ENCODE data around the gene SCGN. TPM values are rescaled to one million over a fixed set of nuclear protein-coding genes. Genes with fewer than 3 reads are reported as not detected.

The SCGN gene
- total and polyA plus RNA-seq, 9 of the 15 experiments (the other 6 are each of a cell fraction or from before 2014, with no cell fraction given) = not detected

DNA sequence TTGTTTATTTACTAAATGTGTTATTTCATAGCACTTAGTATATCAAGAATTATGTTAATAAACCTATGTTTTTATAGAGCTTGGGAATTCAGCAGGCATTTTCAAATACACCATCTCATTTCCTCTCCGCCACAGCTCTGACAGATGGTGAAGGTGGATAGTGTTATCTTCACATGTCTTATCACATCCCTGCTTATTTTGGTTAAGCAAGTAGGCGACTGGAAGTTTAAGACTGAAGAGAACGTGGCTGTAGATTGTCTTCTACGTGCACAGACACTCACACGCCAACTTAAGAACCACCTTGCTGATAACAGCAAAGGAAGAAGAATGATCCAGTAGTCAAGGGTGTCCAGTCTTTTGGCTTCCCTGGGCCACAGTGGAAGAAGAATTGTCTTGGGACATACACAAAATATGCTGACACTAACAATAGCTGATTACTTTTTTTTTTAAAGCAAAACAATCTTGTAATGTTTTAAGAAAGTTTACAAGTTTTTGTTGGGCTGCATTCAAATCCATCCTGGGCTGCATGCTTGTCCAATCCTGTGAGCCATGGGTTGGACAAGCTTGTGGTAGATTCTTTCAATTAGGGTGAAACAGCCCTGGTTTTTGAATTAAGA lies 43.3 kb upstream of the SCGN start (continued):
- peak; percentile 47; the same call in 1 of the 2 replicates for TF ChIP-seq SOX6 (IDR thresholded peaks at IDR 0.05)
- no peak for TF ChIP-seq POLR2A (conservative IDR thresholded peaks at IDR 0.05)
- TF ChIP-seq MEF2A (IDR thresholded peaks at IDR 0.05; ENCODE audit: control insufficient read depth, low read depth, low read length) = no peak
- TF ChIP-seq RBM15 (IDR thresholded peaks at IDR 0.05; ENCODE audit: insufficient read depth, low read length) = no peak
- no peak for TF ChIP-seq CBX2 (IDR thresholded peaks at IDR 0.05; ENCODE audit: insufficient read depth, low read length, poor library complexity, severe bottlenecking)
- no peak for TF ChIP-seq MTA3 (IDR thresholded peaks at IDR 0.05; ENCODE audit: borderline replicate concordance)
- TF ChIP-seq TCF3 (CRISPR knock-in tag; IDR thresholded peaks at IDR 0.05) = peak; percentile 19; the same call in 1 of the 2 replicates
- TF ChIP-seq ZNF75A (CRISPR knock-in tag; IDR thresholded peaks at IDR 0.05) = peak; percentile 35; the same call in 1 of the 2 replicates
- TF ChIP-seq ZNF165 (CRISPR knock-in tag; IDR thresholded peaks at IDR 0.05; ENCODE audit: borderline replicate concordance) = no peak
- peak; percentile 31; the same call in 1 of the 2 replicates for TF ChIP-seq SMARCE1 (IDR thresholded peaks at IDR 0.05)
- TF ChIP-seq TEAD4 (IDR thresholded peaks at IDR 0.05; ENCODE audit: low read length) = peak; percentile 88
- TF ChIP-seq TEAD4 (CRISPR knock-in tag; IDR thresholded peaks at IDR 0.05; ENCODE audit: borderline replicate concordance) = no peak
- TF ChIP-seq MAFG (tag; conservative IDR thresholded peaks at IDR 0.05) = peak; percentile 72
- TF ChIP-seq, protein P1, sequence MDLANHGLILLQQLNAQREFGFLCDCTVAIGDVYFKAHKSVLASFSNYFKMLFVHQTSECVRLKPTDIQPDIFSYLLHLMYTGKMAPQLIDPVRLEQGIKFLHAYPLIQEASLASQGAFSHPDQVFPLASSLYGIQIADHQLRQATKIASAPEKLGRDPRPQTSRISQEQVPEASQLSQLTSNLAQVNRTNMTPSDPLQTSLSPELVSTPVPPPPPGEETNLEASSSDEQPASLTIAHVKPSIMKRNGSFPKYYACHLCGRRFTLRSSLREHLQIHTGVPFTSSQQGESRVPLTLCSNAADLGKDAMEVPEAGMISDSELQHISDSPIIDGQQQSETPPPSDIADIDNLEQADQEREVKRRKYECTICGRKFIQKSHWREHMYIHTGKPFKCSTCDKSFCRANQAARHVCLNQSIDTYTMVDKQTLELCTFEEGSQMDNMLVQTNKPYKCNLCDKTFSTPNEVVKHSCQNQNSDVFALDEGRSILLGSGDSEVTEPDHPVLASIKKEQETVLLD (IDR thresholded peaks at IDR 0.05) = no peak
- no peak for TF ChIP-seq NR3C1 (CRISPR knock-in tag; IDR thresholded peaks at IDR 0.05)
- TF ChIP-seq, protein P2, sequence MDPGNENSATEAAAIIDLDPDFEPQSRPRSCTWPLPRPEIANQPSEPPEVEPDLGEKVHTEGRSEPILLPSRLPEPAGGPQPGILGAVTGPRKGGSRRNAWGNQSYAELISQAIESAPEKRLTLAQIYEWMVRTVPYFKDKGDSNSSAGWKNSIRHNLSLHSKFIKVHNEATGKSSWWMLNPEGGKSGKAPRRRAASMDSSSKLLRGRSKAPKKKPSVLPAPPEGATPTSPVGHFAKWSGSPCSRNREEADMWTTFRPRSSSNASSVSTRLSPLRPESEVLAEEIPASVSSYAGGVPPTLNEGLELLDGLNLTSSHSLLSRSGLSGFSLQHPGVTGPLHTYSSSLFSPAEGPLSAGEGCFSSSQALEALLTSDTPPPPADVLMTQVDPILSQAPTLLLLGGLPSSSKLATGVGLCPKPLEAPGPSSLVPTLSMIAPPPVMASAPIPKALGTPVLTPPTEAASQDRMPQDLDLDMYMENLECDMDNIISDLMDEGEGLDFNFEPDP (CRISPR knock-in tag; IDR thresholded peaks at IDR 0.05) = no peak
- TF ChIP-seq, protein P3, sequence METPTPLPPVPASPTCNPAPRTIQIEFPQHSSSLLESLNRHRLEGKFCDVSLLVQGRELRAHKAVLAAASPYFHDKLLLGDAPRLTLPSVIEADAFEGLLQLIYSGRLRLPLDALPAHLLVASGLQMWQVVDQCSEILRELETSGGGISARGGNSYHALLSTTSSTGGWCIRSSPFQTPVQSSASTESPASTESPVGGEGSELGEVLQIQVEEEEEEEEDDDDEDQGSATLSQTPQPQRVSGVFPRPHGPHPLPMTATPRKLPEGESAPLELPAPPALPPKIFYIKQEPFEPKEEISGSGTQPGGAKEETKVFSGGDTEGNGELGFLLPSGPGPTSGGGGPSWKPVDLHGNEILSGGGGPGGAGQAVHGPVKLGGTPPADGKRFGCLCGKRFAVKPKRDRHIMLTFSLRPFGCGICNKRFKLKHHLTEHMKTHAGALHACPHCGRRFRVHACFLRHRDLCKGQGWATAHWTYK (CRISPR knock-in tag; IDR thresholded peaks at IDR 0.05) = 0 out of 2 replicates have a peak, but pooled peaks have one; percentile 68
- TF ChIP-seq ZNF551 (CRISPR knock-in tag; IDR thresholded peaks at IDR 0.05) = 0 out of 2 replicates have a peak, but pooled peaks have one; percentile 3
- peak; percentile 79 for TF ChIP-seq ZNF316 (IDR thresholded peaks at IDR 0.05)
- TF ChIP-seq, protein P4, sequence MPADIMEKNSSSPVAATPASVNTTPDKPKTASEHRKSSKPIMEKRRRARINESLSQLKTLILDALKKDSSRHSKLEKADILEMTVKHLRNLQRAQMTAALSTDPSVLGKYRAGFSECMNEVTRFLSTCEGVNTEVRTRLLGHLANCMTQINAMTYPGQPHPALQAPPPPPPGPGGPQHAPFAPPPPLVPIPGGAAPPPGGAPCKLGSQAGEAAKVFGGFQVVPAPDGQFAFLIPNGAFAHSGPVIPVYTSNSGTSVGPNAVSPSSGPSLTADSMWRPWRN (IDR thresholded peaks at IDR 0.05; ENCODE audit: low read depth) = 0 out of 2 replicates have a peak, but pooled peaks have one; percentile 36
- peak; percentile 52 for TF ChIP-seq ZNF134 (CRISPR knock-in tag; conservative IDR thresholded peaks at IDR 0.05)
- TF ChIP-seq CXXC5 (CRISPR knock-in tag; IDR thresholded peaks at IDR 0.05) = 0 out of 2 replicates have a peak, but pooled peaks have one; percentile 37
- 0 out of 2 replicates have a peak, but pooled peaks have one; percentile 31 for TF ChIP-seq DIDO1 (tag; IDR thresholded peaks at IDR 0.05; ENCODE audit: low read depth)
- TF ChIP-seq SMAD2 (IDR thresholded peaks at IDR 0.05; ENCODE audit: low read depth, low read length) = no peak
- TF ChIP-seq ZNF644 (tag; IDR thresholded peaks at IDR 0.05; ENCODE audit: low read depth) = 0 out of 2 replicates have a peak, but pooled peaks have one; percentile 27
- peak; percentile 61; the same call in 1 of the 2 replicates for TF ChIP-seq ERF (CRISPR knock-in tag; IDR thresholded peaks at IDR 0.05)
- TF ChIP-seq PML (IDR thresholded peaks at IDR 0.05; ENCODE audit: low read length) = 0 out of 2 replicates have a peak, but pooled peaks have one; percentile 28

Measured in K562 (cell line).